GM12878 (cell line): Measurements from ENCODE around the gene TWF1. TPM values are rescaled to one million over a fixed set of nuclear protein-coding genes. Genes with fewer than 3 reads are reported as not detected.

ENCODE experiments used
- ASH2L ChIP-seq: fragments of 300-600, 200-600 bp; sonication (generic); IDR thresholded peaks from 2 replicates; pipeline ENCODE4 v1.6.1; 2017; ENCODE audit warnings: low read depth, mild to moderate bottlenecking, borderline replicate concordance
- BCL11A ChIP-seq: IDR thresholded peaks from 2 replicates; pipeline ENCODE4 v1.6.1; 2011; ENCODE audit warnings: low read depth, low read length
- CHD4 ChIP-seq: fragments of 200-600 bp; sonication (generic); IDR thresholded peaks from 2 replicates; pipeline ENCODE4 v1.6.1; 2016; ENCODE audit warnings: mild to moderate bottlenecking
- CREB1 ChIP-seq: IDR thresholded peaks from 2 replicates; pipeline ENCODE4 v1.6.1; 2012; ENCODE audit warnings: low read depth, mild to moderate bottlenecking, inconsistent platforms
- CREM ChIP-seq: IDR thresholded peaks from 2 replicates; pipeline ENCODE4 v1.6.1; 2014; ENCODE audit warnings: antibody characterized with exemption, low read depth
- DPF2 ChIP-seq: fragments of 450-650 bp; IDR thresholded peaks from 2 replicates; pipeline ENCODE4 v1.6.1; 2017; ENCODE audit warnings: mild to moderate bottlenecking
- FOXK2 ChIP-seq: fragments of 450-650 bp; IDR thresholded peaks from 2 replicates; pipeline ENCODE4 v1.6.1; 2017; ENCODE audit warnings: mild to moderate bottlenecking, moderate library complexity
- JUNB ChIP-seq: IDR thresholded peaks from 2 replicates; pipeline ENCODE4 v1.6.1; 2016; ENCODE audit warnings: antibody characterized with exemption, mild to moderate bottlenecking
- MTA2 ChIP-seq: fragments of 450-650 bp; IDR thresholded peaks from 2 replicates; pipeline ENCODE4 v1.6.1; 2016; ENCODE audit warnings: low read depth, mild to moderate bottlenecking, moderate library complexity
- MYB ChIP-seq: fragments of 150-350 bp; IDR thresholded peaks from 2 replicates; pipeline ENCODE4 v1.6.1; 2014; ENCODE audit warnings: mild to moderate bottlenecking, low read depth, low read length, borderline replicate concordance
- PML ChIP-seq: IDR thresholded peaks from 2 replicates; pipeline ENCODE4 v1.6.1; 2012; ENCODE audit warnings: low read length, inconsistent platforms
- POLR2AphosphoS2 ChIP-seq: IDR thresholded peaks from 2 replicates; pipeline ENCODE4 v1.6.1; 2011; ENCODE audit warnings: low read depth, mild to moderate bottlenecking, low read length, improper control_type of control experiment, moderate library complexity
- RAD51 ChIP-seq: fragments of 450-650 bp; IDR thresholded peaks from 2 replicates; pipeline ENCODE4 v1.6.1; 2016; ENCODE audit warnings: moderate library complexity, mild to moderate bottlenecking, inconsistent platforms
- REST ChIP-seq: IDR thresholded peaks from 2 replicates; pipeline ENCODE4 v1.6.1; 2012; ENCODE audit warnings: mild to moderate bottlenecking, low read depth, low read length
- SMC3 ChIP-seq: IDR thresholded peaks from 2 replicates; pipeline ENCODE4 v1.6.1; 2011; ENCODE audit warnings: low read length, improper control_type of control experiment, borderline replicate concordance
- SREBF1 ChIP-seq: IDR thresholded peaks from 2 replicates; pipeline ENCODE4 v1.6.1; 2012; ENCODE audit warnings: mild to moderate bottlenecking, low read length
- SRF ChIP-seq, 2 experiments: IDR thresholded peaks; 2 replicates each; pipeline ENCODE4 v1.6.1; 2011; ENCODE audit warnings: low read depth in 2 of 2, low read length in 2 of 2, mild to moderate bottlenecking in 1 of 2, moderate library complexity in 1 of 2
- STAT3 ChIP-seq: IDR thresholded peaks from 2 replicates; pipeline ENCODE4 v1.6.1; 2011; ENCODE audit warnings: low read depth, low read length, improper control_type of control experiment
- WRNIP1 ChIP-seq: IDR thresholded peaks from 2 replicates; pipeline ENCODE4 v1.6.1; 2011; ENCODE audit warnings: low read depth, low read length, improper control_type of control experiment, borderline replicate concordance
- YY1 ChIP-seq: IDR thresholded peaks from 2 replicates; pipeline ENCODE4 v1.6.1; 2011; ENCODE audit warnings: low read depth, mild to moderate bottlenecking, low read length
- ZZZ3 ChIP-seq: IDR thresholded peaks from 2 replicates; pipeline ENCODE4 v1.6.1; 2011; ENCODE audit warnings: low read depth; ENCODE audit not compliant: control insufficient read depth, insufficient read length
- polyA plus RNA-seq, 11 experiments: library from polyadenylated mRNA; depleted of rRNA in 4 of 11; unstranded in 6 of 11; stranded (reverse) in 5 of 11; fragments of >200 nt; fragmentation: Nextera tagmentation in 4 of 11; fragmentation: Illumina TruSeq in 1 of 11; extraction: Ambion mirVana in 4 of 11; extraction: Trizol in 1 of 11; gene quantifications; 1 replicate in 1 of 11; 2 replicates in 10 of 11; pipeline versions ENCODE4 v1.2.1 to v1.2.3, GENCODE V29; 2011 to 2016; ENCODE audit warnings: inconsistent platforms in 2 of 11, missing spikeins in 2 of 11, low read depth in 1 of 11
- total RNA-seq, 4 experiments: library from RNA; depleted of rRNA in 3 of 4; stranded (reverse); fragments of >200 nt in 3 of 4; fragmentation: Illumina TruSeq in 1 of 4; extraction: Trizol in 1 of 4; gene quantifications; 2 replicates each; pipeline versions ENCODE4 v1.2.1 to v1.2.3, GENCODE V29; 2013 to 2021
- TF ChIP-seq, protein P1 (sequence below): fragments of 450-650 bp; formaldehyde crosslinking; IDR thresholded peaks from 2 replicates; pipeline ENCODE4 v1.4.0; 2022; ENCODE audit warnings: mild to moderate bottlenecking, moderate library complexity
- TF ChIP-seq, protein P2 (sequence below): fragments of 450-650 bp; IDR thresholded peaks from 2 replicates; pipeline ENCODE4 v1.6.1; 2017; ENCODE audit warnings: antibody characterized with exemption, mild to moderate bottlenecking, moderate library complexity

The TWF1 gene
- total and polyA plus RNA-seq, 10 of the 15 experiments (the other 5 are each of a cell fraction or from before 2014, with no cell fraction given), result 8.7 to 23.5 (median 18.4) TPM

DNA sequence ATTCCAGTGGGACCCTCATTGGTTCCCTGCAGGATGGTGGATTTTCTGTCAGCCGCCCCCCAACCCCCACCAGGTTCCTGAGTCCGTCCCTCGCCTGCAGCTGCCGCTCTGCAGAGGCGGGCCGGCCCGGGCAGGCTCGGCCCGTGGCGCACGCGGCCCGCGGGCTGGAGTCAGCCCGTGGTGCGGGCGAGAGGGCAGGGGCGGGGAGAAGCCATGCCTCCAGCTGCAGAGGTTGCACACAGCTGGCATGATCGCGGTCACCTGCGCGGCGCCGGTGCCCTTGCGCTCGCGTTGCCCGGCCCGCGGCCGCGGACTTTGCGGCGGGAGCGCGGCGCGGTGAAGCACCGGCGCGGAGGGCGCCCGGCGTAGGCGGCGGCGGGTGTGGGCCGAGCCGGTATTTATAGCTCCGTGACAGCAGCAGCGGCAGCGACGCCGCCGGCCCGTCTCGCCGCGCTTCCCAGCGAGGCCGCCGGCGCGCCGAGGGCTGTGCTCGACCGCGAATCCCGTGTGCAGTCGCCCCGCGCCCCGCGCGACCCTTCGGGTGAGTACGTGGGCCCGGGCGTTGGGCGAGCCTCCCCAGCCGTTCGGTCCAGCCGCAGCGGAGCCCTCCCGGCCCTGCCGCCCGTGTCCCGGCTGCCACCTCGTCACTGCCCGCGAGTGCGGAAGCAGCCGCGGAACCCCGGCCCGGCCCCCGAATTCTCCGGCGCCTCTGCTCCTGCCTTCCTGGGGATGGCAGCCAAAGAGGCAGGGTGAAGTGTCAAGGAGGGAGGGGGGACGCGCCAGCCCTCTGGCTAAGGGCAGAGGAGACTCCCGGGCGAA, 29.7 kb upstream of the TWF1 start, which contains the start of gene TMEM117 (continued):
- TF ChIP-seq STAT3 (no peak), BCL11A (no peak), SMC3 (no peak), YY1 (0 out of 2 replicates have a peak, but pooled peaks have one; percentile 27), ZZZ3 (no peak), REST (no peak), RAD51 (no peak), MYB (no peak), CREB1 (0 out of 2 replicates have a peak, but pooled peaks have one; percentile 10), WRNIP1 (no peak), CREM (peak; percentile 40; the same call in 1 of the 2 replicates), JUNB (no peak), POLR2AphosphoS2 (no peak), MTA2 (no peak), ASH2L (peak; percentile 91; the same call in 1 of the 2 replicates), PML (no peak), SREBF1 (no peak), DPF2 (peak; percentile 95), SRF (IDR thresholded peaks at IDR 0.05; ENCODE audit: low read depth in 2 of 2, low read length in 2 of 2) (no peak), CHD4 (no peak), FOXK2 (no peak)
- TF ChIP-seq, protein P1, sequence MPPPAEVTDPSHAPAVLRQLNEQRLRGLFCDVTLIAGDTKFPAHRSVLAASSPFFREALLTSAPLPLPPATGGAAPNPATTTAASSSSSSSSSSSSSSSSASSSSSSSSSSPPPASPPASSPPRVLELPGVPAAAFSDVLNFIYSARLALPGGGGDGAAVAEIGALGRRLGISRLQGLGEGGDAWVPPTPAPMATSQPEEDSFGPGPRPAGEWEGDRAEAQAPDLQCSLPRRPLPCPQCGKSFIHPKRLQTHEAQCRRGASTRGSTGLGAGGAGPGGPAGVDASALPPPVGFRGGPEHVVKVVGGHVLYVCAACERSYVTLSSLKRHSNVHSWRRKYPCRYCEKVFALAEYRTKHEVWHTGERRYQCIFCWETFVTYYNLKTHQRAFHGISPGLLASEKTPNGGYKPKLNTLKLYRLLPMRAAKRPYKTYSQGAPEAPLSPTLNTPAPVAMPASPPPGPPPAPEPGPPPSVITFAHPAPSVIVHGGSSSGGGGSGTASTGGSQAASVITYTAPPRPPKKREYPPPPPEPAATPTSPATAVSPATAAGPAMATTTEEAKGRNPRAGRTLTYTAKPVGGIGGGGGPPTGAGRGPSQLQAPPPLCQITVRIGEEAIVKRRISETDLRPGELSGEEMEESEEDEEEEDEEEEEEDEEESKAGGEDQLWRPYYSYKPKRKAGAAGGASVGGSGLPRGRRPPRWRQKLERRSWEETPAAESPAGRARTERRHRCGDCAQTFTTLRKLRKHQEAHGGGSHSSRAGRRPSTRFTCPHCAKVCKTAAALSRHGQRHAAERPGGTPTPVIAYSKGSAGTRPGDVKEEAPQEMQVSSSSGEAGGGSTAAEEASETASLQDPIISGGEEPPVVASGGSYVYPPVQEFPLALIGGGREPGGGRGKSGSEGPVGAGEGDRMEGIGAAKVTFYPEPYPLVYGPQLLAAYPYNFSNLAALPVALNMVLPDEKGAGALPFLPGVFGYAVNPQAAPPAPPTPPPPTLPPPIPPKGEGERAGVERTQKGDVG (CRISPR knock-in tag), result no peak
- TF ChIP-seq, protein P2, sequence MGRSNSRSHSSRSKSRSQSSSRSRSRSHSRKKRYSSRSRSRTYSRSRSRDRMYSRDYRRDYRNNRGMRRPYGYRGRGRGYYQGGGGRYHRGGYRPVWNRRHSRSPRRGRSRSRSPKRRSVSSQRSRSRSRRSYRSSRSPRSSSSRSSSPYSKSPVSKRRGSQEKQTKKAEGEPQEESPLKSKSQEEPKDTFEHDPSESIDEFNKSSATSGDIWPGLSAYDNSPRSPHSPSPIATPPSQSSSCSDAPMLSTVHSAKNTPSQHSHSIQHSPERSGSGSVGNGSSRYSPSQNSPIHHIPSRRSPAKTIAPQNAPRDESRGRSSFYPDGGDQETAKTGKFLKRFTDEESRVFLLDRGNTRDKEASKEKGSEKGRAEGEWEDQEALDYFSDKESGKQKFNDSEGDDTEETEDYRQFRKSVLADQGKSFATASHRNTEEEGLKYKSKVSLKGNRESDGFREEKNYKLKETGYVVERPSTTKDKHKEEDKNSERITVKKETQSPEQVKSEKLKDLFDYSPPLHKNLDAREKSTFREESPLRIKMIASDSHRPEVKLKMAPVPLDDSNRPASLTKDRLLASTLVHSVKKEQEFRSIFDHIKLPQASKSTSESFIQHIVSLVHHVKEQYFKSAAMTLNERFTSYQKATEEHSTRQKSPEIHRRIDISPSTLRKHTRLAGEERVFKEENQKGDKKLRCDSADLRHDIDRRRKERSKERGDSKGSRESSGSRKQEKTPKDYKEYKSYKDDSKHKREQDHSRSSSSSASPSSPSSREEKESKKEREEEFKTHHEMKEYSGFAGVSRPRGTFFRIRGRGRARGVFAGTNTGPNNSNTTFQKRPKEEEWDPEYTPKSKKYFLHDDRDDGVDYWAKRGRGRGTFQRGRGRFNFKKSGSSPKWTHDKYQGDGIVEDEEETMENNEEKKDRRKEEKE, result no peak
